Psoas muscle (tissue), 8 donors: ENCODE measurements around the gene KARS1. TPM values are rescaled to one million over a fixed set of nuclear protein-coding genes. Genes with fewer than 3 reads are reported as not detected.

Experiments
- ATAC-seq, 4 donors: fragments of 200-7000 bp; cut with Tn5 transposase; one replicate each; pipeline ENCODE4 v1.9.1; 2020; ENCODE audit warnings: moderate library complexity in 3 of 4, mild to moderate bottlenecking in 2 of 4
- DNase-seq, 2 donors: peaks; one replicate each; pipeline ENCODE4 v3.0.0-alpha.2; 2020
- H3K27ac ChIP-seq: fragments of 200-600 bp; one replicate; pipeline ENCODE4 v1.8.0; 2022
- H3K27me3 ChIP-seq, 3 donors: fragments of 200-600 bp in 1 of 3; one replicate each; pipeline versions ENCODE4 v1.6.1 to v1.8.0; 2013 to 2022; ENCODE audit warnings: low read length in 2 of 3, mild to moderate bottlenecking in 2 of 3, moderate library complexity in 1 of 3; ENCODE audit not compliant: insufficient read depth in 3 of 3
- H3K36me3 ChIP-seq, 2 donors: fragments of 200-600 bp in 1 of 2; one replicate each; pipeline versions ENCODE4 v1.6.1 to v1.8.0; 2013 to 2022; ENCODE audit warnings: low read depth in 1 of 2, mild to moderate bottlenecking in 1 of 2, moderate library complexity in 1 of 2; ENCODE audit not compliant: insufficient read depth in 1 of 2
- H3K4me1 ChIP-seq: fragments of 200-600 bp; one replicate; pipeline ENCODE4 v1.8.0; 2022
- H3K4me3 ChIP-seq: fragments of 200-600 bp; one replicate; pipeline ENCODE4 v1.8.0; 2022; ENCODE audit warnings: mild to moderate bottlenecking
- H3K9me3 ChIP-seq: fragments of 200-600 bp; one replicate; pipeline ENCODE4 v1.8.0; 2022
- WGBS, 3 donors: extraction: QIAGEN DNeasy Blood & Tissue Kit; methylation state at CpG; one replicate each; pipeline versions ENCODE4 v1.1.6 to v1.1.7; 2013; 5-methylcytosine and 5-hydroxymethylcytosine counted together
- intact Hi-C, 2 donors: fragments of 100-400 bp; cut with DNase I; formaldehyde crosslinking; loops; one replicate each; pipeline versions ENCODE4 v1.11.0 to v1.14.2; 2022
- polyA plus RNA-seq, 3 donors: library from polyadenylated mRNA; stranded (reverse); fragments of 200-250 nt; gene quantifications; one replicate each; pipeline ENCODE4 v1.2.3, GENCODE V29; 2013
- total RNA-seq, 4 donors: library from RNA; stranded (reverse); fragmentation: NEBNext Ultra II Directional in 2 of 4; extraction: Animal tissue kit (Norgen Biotek cat#: 25700) in 2 of 4; gene quantifications; one replicate each; pipeline versions ENCODE4 v1.2.1 to v1.2.4, GENCODE V29; 2021 to 2023
- TF ChIP-seq, protein P1 (sequence below): fragments of 200-600 bp; IDR thresholded peaks from one replicate; pipeline ENCODE4 v1.8.0; 2022; ENCODE audit warnings: antibody characterized with exemption
- donor health status: healthy with polysubstance abuse.
- donor health status: DM: no; HTN: no; CAD: no; lungs with moderate emphysema.
- donor health status: Bipolar disorder and iron deficiency.
- donor health status: healthy.
- donor health status: DM: yes; HTN: yes; CAD: no.
- donor health status: DM: no; HTN: no; CAD: no.
- donor health status: DM: no; HTN: no; CAD: no.
- donor health status: DM: yes; HTN: yes; CAD: no.

The KARS1 gene
- total and polyA plus RNA-seq, 7 donors = 162 to 232 (median 179) TPM

DNA sequence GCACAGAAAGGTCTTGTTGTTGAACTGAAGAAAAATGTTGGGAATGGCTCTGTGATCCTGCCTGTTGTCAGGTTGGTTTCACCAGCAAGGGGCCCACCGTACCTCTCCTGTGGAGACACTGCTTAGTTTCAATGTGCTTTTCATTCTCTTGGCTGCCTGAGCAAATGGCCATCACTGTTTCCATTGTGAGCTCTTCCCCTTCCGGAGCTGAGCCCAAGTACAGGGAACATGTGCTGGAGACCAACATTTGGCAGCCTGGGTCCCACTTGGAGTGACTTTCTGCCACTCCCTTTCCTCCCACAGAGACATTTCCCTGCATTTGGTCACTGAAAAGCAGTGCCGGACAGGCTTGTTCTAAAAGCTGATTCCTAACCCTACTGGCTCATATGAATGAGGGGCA, 58.2 kb downstream of the KARS1 start:
- intact Hi-C loops = loop anchor here in 1 of 2 donors (5.0 kb wide), 1 partner anchor 33 kb away; the partner anchor contains the start of gene ADAT1
- H3K4me1 ChIP-seq = no peaks in the 10 kb centered on the region
- WGBS, 3 donors = 30 to 49% (median 43%) methylated on average over 3 of the region's 3 CpGs
- no peaks in the 10 kb centered on the region for H3K9me3 ChIP-seq
- no peak overlapping the region for H3K4me3 ChIP-seq
- no peaks in the 10 kb centered on the region for H3K27me3 ChIP-seq
- H3K27ac ChIP-seq = peak overlapping the region; percentile 69
- no peak for ATAC-seq
- TF ChIP-seq, protein P1, sequence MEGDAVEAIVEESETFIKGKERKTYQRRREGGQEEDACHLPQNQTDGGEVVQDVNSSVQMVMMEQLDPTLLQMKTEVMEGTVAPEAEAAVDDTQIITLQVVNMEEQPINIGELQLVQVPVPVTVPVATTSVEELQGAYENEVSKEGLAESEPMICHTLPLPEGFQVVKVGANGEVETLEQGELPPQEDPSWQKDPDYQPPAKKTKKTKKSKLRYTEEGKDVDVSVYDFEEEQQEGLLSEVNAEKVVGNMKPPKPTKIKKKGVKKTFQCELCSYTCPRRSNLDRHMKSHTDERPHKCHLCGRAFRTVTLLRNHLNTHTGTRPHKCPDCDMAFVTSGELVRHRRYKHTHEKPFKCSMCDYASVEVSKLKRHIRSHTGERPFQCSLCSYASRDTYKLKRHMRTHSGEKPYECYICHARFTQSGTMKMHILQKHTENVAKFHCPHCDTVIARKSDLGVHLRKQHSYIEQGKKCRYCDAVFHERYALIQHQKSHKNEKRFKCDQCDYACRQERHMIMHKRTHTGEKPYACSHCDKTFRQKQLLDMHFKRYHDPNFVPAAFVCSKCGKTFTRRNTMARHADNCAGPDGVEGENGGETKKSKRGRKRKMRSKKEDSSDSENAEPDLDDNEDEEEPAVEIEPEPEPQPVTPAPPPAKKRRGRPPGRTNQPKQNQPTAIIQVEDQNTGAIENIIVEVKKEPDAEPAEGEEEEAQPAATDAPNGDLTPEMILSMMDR = no peak
- peaks cover 0 to 10% of the 10 kb centered on the region in 2 donors for H3K36me3 ChIP-seq
- DNase-seq = peak in 1 of 2 donors; percentile 46

DNA sequence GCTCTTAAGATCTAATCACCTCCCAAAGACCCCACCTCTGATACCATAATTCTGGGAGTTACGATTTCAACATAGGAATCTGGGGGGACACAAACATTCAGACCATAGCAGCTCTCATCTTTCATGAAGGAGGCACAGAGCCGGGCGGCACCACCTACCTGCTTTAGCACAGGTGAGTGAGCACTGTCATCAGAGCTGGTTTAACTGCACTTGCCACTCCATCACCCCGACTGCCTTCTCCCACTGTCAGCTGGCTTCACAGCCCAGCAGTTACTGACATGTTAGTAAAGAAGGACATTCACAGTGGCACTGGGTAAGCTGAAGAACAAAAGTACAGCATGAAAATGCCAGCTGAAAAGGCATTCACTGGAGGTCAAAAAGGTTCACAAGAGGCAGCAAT, 58.7 kb downstream of the KARS1 start:
- WGBS, 3 donors = 90 to 95% (median 92%) methylated on average over 4 of the region's 4 CpGs
- peaks cover 0 to 10% of the 10 kb centered on the region in 2 donors for H3K36me3 ChIP-seq
- no peaks in the 10 kb centered on the region for H3K27me3 ChIP-seq
- intact Hi-C loops = loop anchor here in 1 of 2 donors (5.0 kb wide), 1 partner anchor 34 kb away; the partner anchor contains the start of gene ADAT1
- no peak overlapping the region for H3K27ac ChIP-seq
- DNase-seq (no peak), ATAC-seq (no peak)
- no peaks in the 10 kb centered on the region for H3K9me3 ChIP-seq
- no peaks in the 10 kb centered on the region for H3K4me1 ChIP-seq
- no peak overlapping the region for H3K4me3 ChIP-seq
- TF ChIP-seq, protein P1 = no peak

- Histone ChIP-seq H3K27ac (no peak overlapping the region), H3K27me3 (no peaks in the 10 kb centered on the region), H3K4me3 (no peak overlapping the region), H3K36me3 (peaks cover 3 to 33% of the 10 kb centered on the region in 2 donors), H3K9me3 (no peaks in the 10 kb centered on the region), H3K4me1 (no peaks in the 10 kb centered on the region)
- intact Hi-C loops = no loop called here
- DNase-seq (no peak), ATAC-seq (no peak)
- TF ChIP-seq, protein P1 = no peak
- WGBS, 3 donors = 68 to 82% (median 68%) methylated on average over 3 of the region's 3 CpGs
These were observed 63.4 kb downstream of the KARS1 start for GRCh38 chr16:75584108-75584507.

GRCh38 chr16:75579281-75579834, 68.1 kb downstream of the KARS1 start:
- no peaks in the 10 kb centered on the region for H3K4me1 ChIP-seq
- no peak overlapping the region for H3K4me3 ChIP-seq
- DNase-seq (no peak), ATAC-seq (no peak)
- no peaks in the 10 kb centered on the region for H3K27me3 ChIP-seq
- TF ChIP-seq, protein P1 = no peak
- H3K27ac ChIP-seq = no peak overlapping the region
- no peaks in the 10 kb centered on the region for H3K9me3 ChIP-seq
- WGBS, 3 donors = 85 to 93% (median 92%) methylated on average over 7 of the region's 7 CpGs
- intact Hi-C loops = no loop called here
- peaks cover 13 to 70% of the 10 kb centered on the region in 2 donors for H3K36me3 ChIP-seq

- peaks cover 13 to 77% of the 10 kb centered on the region in 2 donors for H3K36me3 ChIP-seq
- intact Hi-C loops = no loop called here
These were observed 68.7 kb downstream of the KARS1 start for GRCh38 chr16:75578725-75579124.

More at GRCh38 chr16:75578725-75579124, 68.7 kb downstream of the KARS1 start:
- WGBS, 3 donors = 93 to 97% (median 96%) methylated on average over 2 of the region's 2 CpGs
- Histone ChIP-seq H3K27me3 (no peaks in the 10 kb centered on the region), H3K9me3 (no peaks in the 10 kb centered on the region), H3K4me3 (no peak overlapping the region), H3K4me1 (no peaks in the 10 kb centered on the region), H3K27ac (no peak overlapping the region)
- DNase-seq (no peak), ATAC-seq (no peak)
- TF ChIP-seq, protein P1 = no peak
